Measurements from ENCODE around the gene OASL.
A peak's percentile ranks its signal among the peaks of the same experiment; 100 is the strongest.
"Not testable (repeated sequence)": the region's sequence is repeated elsewhere in the genome, so short reads cannot be mapped to it uniquely, and the experiment has no call there.

The OASL gene

GRCh38 chr12:121061831-121062230, 22.8 kb upstream of the OASL start:
- Histone ChIP-seq H3K9me3 (ENCODE audit: low read depth, low read length) (no peaks in the 10 kb centered on the region), H3K9ac (ENCODE audit: insufficient read length) (no peak overlapping the region), H3K4me3 (no peak overlapping the region), H3K36me3 (ENCODE audit: insufficient read depth, low read length) (no peaks in the 10 kb centered on the region), H3K27ac (no peak overlapping the region)
- TF ChIP-seq POLR2AphosphoS5 (IDR thresholded peaks at IDR 0.05; ENCODE audit: borderline replicate concordance, low read depth, low read length): no peak
- DNase-seq (ENCODE audit: low read depth, low spot score): no peak

- Histone ChIP-seq H3K4me3 (no peak overlapping the region), H3K36me3 (ENCODE audit: insufficient read depth, low read length) (no peaks in the 10 kb centered on the region), H3K27ac (no peak overlapping the region), H3K9ac (ENCODE audit: insufficient read length) (no peak overlapping the region), H3K9me3 (ENCODE audit: low read depth, low read length) (no peaks in the 10 kb centered on the region)
- DNase-seq (ENCODE audit: low read depth, low spot score): peak; percentile 22
- TF ChIP-seq EZH2 (IDR thresholded peaks at IDR 0.05) (no peak), FOXP2 (optimal IDR thresholded peaks at IDR 0.05; ENCODE audit: control extremely low read depth, extremely low read length, insufficient read depth) (no peak), POLR2AphosphoS5 (IDR thresholded peaks at IDR 0.05; ENCODE audit: borderline replicate concordance, low read depth, low read length) (no peak)
Measured at GRCh38 chr12:121060149-121061001, 21.3 kb upstream of the OASL start.

- no peak for DNase-seq (ENCODE audit: low read depth, low spot score)
- H3K9ac ChIP-seq (ENCODE audit: insufficient read length): no peak overlapping the region
Measured at GRCh38 chr12:121059031-121059898, 20.2 kb upstream of the OASL start.

GRCh38 chr12:121057794-121058193, 18.7 kb upstream of the OASL start:
- TF ChIP-seq POLR2AphosphoS5 (IDR thresholded peaks at IDR 0.05; ENCODE audit: borderline replicate concordance, low read depth, low read length): no peak
- no peak for TF ChIP-seq EZH2 (IDR thresholded peaks at IDR 0.05)
- no peak for TF ChIP-seq FOXP2 (optimal IDR thresholded peaks at IDR 0.05; ENCODE audit: control extremely low read depth, extremely low read length, insufficient read depth)
- Histone ChIP-seq H3K4me3 (no peak overlapping the region), H3K36me3 (ENCODE audit: insufficient read depth, low read length) (no peaks in the 10 kb centered on the region), H3K9me3 (ENCODE audit: low read depth, low read length) (no peaks in the 10 kb centered on the region), H3K27ac (no peak overlapping the region), H3K9ac (ENCODE audit: insufficient read length) (no peak overlapping the region)
- no peak for DNase-seq (ENCODE audit: low read depth, low spot score)

More at GRCh38 chr12:121059031-121059898, 20.2 kb upstream of the OASL start:
- Histone ChIP-seq H3K36me3 (ENCODE audit: insufficient read depth, low read length) (no peaks in the 10 kb centered on the region), H3K27ac (no peak overlapping the region), H3K9me3 (ENCODE audit: low read depth, low read length) (no peaks in the 10 kb centered on the region), H3K4me3 (no peak overlapping the region)
- TF ChIP-seq FOXP2 (optimal IDR thresholded peaks at IDR 0.05; ENCODE audit: control extremely low read depth, extremely low read length, insufficient read depth) (no peak), EZH2 (IDR thresholded peaks at IDR 0.05) (no peak), POLR2AphosphoS5 (IDR thresholded peaks at IDR 0.05; ENCODE audit: borderline replicate concordance, low read depth, low read length) (no peak)

- Histone ChIP-seq H3K27ac (no peak overlapping the region), H3K9ac (ENCODE audit: insufficient read length) (no peak overlapping the region), H3K36me3 (ENCODE audit: insufficient read depth, low read length) (no peaks in the 10 kb centered on the region), H3K4me3 (no peak overlapping the region), H3K9me3 (ENCODE audit: low read depth, low read length) (no peaks in the 10 kb centered on the region)
- DNase-seq (ENCODE audit: low read depth, low spot score): no peak
- no peak for TF ChIP-seq FOXP2 (optimal IDR thresholded peaks at IDR 0.05; ENCODE audit: control extremely low read depth, extremely low read length, insufficient read depth)
- TF ChIP-seq EZH2 (IDR thresholded peaks at IDR 0.05): no peak
- no peak for TF ChIP-seq POLR2AphosphoS5 (IDR thresholded peaks at IDR 0.05; ENCODE audit: borderline replicate concordance, low read depth, low read length)
Measured at GRCh38 chr12:121053706-121054105, 14.7 kb upstream of the OASL start.

GRCh38 chr12:121050725-121051124, 11.7 kb upstream of the OASL start:
- H3K27ac ChIP-seq: no peak overlapping the region
- H3K9me3 ChIP-seq (ENCODE audit: low read depth, low read length): no peaks in the 10 kb centered on the region
- H3K36me3 ChIP-seq (ENCODE audit: insufficient read depth, low read length): no peaks in the 10 kb centered on the region
- no peak for DNase-seq (ENCODE audit: low read depth, low spot score)
- TF ChIP-seq EZH2 (IDR thresholded peaks at IDR 0.05) (no peak), FOXP2 (optimal IDR thresholded peaks at IDR 0.05; ENCODE audit: control extremely low read depth, extremely low read length, insufficient read depth) (no peak), POLR2AphosphoS5 (IDR thresholded peaks at IDR 0.05; ENCODE audit: borderline replicate concordance, low read depth, low read length) (no peak)
- no peak overlapping the region for H3K4me3 ChIP-seq
- no peak overlapping the region for H3K9ac ChIP-seq (ENCODE audit: insufficient read length)

GRCh38 chr12:121048442-121048841, 9.4 kb upstream of the OASL start:
- Histone ChIP-seq H3K9ac (ENCODE audit: insufficient read length) (no peak overlapping the region), H3K4me3 (no peak overlapping the region), H3K36me3 (ENCODE audit: insufficient read depth, low read length) (no peaks in the 10 kb centered on the region), H3K27ac (no peak overlapping the region), H3K9me3 (ENCODE audit: low read depth, low read length) (no peaks in the 10 kb centered on the region)
- DNase-seq (ENCODE audit: low read depth, low spot score): no peak
- TF ChIP-seq EZH2 (IDR thresholded peaks at IDR 0.05) (no peak), FOXP2 (optimal IDR thresholded peaks at IDR 0.05; ENCODE audit: control extremely low read depth, extremely low read length, insufficient read depth) (no peak), POLR2AphosphoS5 (IDR thresholded peaks at IDR 0.05; ENCODE audit: borderline replicate concordance, low read depth, low read length) (no peak)

- not testable (repeated sequence) for H3K27ac ChIP-seq; DNase-seq (ENCODE audit: low read depth, low spot score); H3K9ac ChIP-seq (ENCODE audit: insufficient read length); H3K9me3 ChIP-seq (ENCODE audit: low read depth, low read length); H3K36me3 ChIP-seq (ENCODE audit: insufficient read depth, low read length); H3K4me3 ChIP-seq
Measured at GRCh38 chr12:121047400-121047799, 8.4 kb upstream of the OASL start.
